Nephron (organoid): ENCODE data around the gene CACTIN.

ENCODE experiments used
- H3K27ac Mint-ChIP-seq, 3 experiments: 2 replicates each; pipeline ENCODE4 v1.8.0; 2020; ENCODE audit warnings: mixed read lengths in 3 of 3, mild to moderate bottlenecking in 2 of 3, moderate library complexity in 1 of 3
- H3K27me3 Mint-ChIP-seq: 2 replicates; pipeline ENCODE4 v1.8.0; 2021; ENCODE audit warnings: low read depth, mild to moderate bottlenecking, moderate library complexity, mixed read lengths
- H3K36me3 Mint-ChIP-seq: 2 replicates; pipeline ENCODE4 v1.8.0; 2020; ENCODE audit warnings: low read depth, mixed read lengths
- H3K4me1 Mint-ChIP-seq: 2 replicates; pipeline ENCODE4 v1.8.0; 2020; ENCODE audit warnings: mixed read lengths
- H3K4me3 Mint-ChIP-seq, 3 experiments: 2 replicates each; pipeline ENCODE4 v1.8.0; 2020; ENCODE audit warnings: mild to moderate bottlenecking in 3 of 3, mixed read lengths in 3 of 3, moderate library complexity in 2 of 3
- H3K9me3 Mint-ChIP-seq: 2 replicates; pipeline ENCODE4 v1.8.0; 2020; ENCODE audit warnings: mixed read lengths
- CTCF ChIP-seq, 3 experiments: fragments of 200-600 bp; sonication (generic); IDR thresholded peaks; one replicate each; pipeline ENCODE4 v1.5.0; 2021; ENCODE audit warnings: antibody characterized with exemption in 3 of 3; ENCODE audit not compliant: unreplicated experiment in 3 of 3

Gene CACTIN

GRCh38 chr19:3620145-3620816 is 6.3 kb downstream of the CACTIN start:
- H3K4me3 Mint-ChIP-seq, result no peak overlapping the region
- H3K4me1 Mint-ChIP-seq, result peaks cover 7% of the 10 kb centered on the region
- no peak for TF ChIP-seq CTCF (IDR thresholded peaks at IDR 0.05; ENCODE audit: unreplicated experiment in 3 of 3)
- H3K36me3 Mint-ChIP-seq, result peaks cover 4% of the 10 kb centered on the region
- no peaks in the 10 kb centered on the region for H3K9me3 Mint-ChIP-seq
- no peaks in the 10 kb centered on the region for H3K27me3 Mint-ChIP-seq
- no peak overlapping the region for H3K27ac Mint-ChIP-seq

GRCh38 chr19:3619631-3620012 is 7.0 kb downstream of the CACTIN start:
- peaks cover 7% of the 10 kb centered on the region for H3K4me1 Mint-ChIP-seq
- no peak overlapping the region for H3K4me3 Mint-ChIP-seq
- TF ChIP-seq CTCF (IDR thresholded peaks at IDR 0.05; ENCODE audit: unreplicated experiment in 3 of 3), result no peak
- peaks cover 4% of the 10 kb centered on the region for H3K36me3 Mint-ChIP-seq
- no peak overlapping the region for H3K27ac Mint-ChIP-seq
- H3K9me3 Mint-ChIP-seq, result no peaks in the 10 kb centered on the region
- H3K27me3 Mint-ChIP-seq, result no peaks in the 10 kb centered on the region

GRCh38 chr19:3618811-3619630 is 7.6 kb downstream of the CACTIN start:
- TF ChIP-seq CTCF (IDR thresholded peaks at IDR 0.05; ENCODE audit: unreplicated experiment in 3 of 3), result peak in 1 of 3 experiments; percentile 36
- no peak overlapping the region for H3K4me3 Mint-ChIP-seq
- no peak overlapping the region for H3K27ac Mint-ChIP-seq
- no peaks in the 10 kb centered on the region for H3K27me3 Mint-ChIP-seq
- no peaks in the 10 kb centered on the region for H3K9me3 Mint-ChIP-seq
- H3K36me3 Mint-ChIP-seq, result peaks cover 4% of the 10 kb centered on the region
- H3K4me1 Mint-ChIP-seq, result peaks cover under 1% of the 10 kb centered on the region

- TF ChIP-seq CTCF (IDR thresholded peaks at IDR 0.05; ENCODE audit: unreplicated experiment in 3 of 3), result peak; percentile 83 to 85 (median 84)
- H3K4me3 Mint-ChIP-seq, result no peak overlapping the region
- H3K36me3 Mint-ChIP-seq, result peaks cover 4% of the 10 kb centered on the region
- H3K9me3 Mint-ChIP-seq, result no peaks in the 10 kb centered on the region
- no peaks in the 10 kb centered on the region for H3K4me1 Mint-ChIP-seq
- no peaks in the 10 kb centered on the region for H3K27me3 Mint-ChIP-seq
- H3K27ac Mint-ChIP-seq, result no peak overlapping the region
Observed at GRCh38 chr19:3618144-3618810, 8.3 kb downstream of the CACTIN start.

GRCh38 chr19:3617463-3617862 is 9.1 kb downstream of the CACTIN start:
- no peak overlapping the region for H3K4me3 Mint-ChIP-seq
- peaks cover 4% of the 10 kb centered on the region for H3K36me3 Mint-ChIP-seq
- H3K4me1 Mint-ChIP-seq, result no peaks in the 10 kb centered on the region
- no peak overlapping the region for H3K27ac Mint-ChIP-seq
- TF ChIP-seq CTCF (IDR thresholded peaks at IDR 0.05; ENCODE audit: unreplicated experiment in 3 of 3), result no peak
- no peaks in the 10 kb centered on the region for H3K9me3 Mint-ChIP-seq
- no peaks in the 10 kb centered on the region for H3K27me3 Mint-ChIP-seq
